GM12872 (cell line): Measurements from ENCODE around the gene PARD3.

Source experiments
- CTCF ChIP-seq: IDR thresholded peaks from 3 replicates; pipeline ENCODE4 v1.5.1; 2011; ENCODE audit warnings: low read depth, mild to moderate bottlenecking, low read length, moderate library complexity; ENCODE audit not compliant: insufficient read depth

The PARD3 gene

GRCh38 chr10:34593930-34594329 is 221.2 kb downstream of the PARD3 start:
- TF ChIP-seq CTCF, result no peak

- no peak for TF ChIP-seq CTCF
These were observed 221.7 kb downstream of the PARD3 start for GRCh38 chr10:34593374-34593890.

GRCh38 chr10:34590793-34591192 is 224.3 kb downstream of the PARD3 start:
- TF ChIP-seq CTCF, result no peak

GRCh38 chr10:34589275-34589674 is 225.8 kb downstream of the PARD3 start:
- no peak for TF ChIP-seq CTCF

GRCh38 chr10:34587680-34588019 is 227.4 kb downstream of the PARD3 start:
- TF ChIP-seq CTCF, result no peak

GRCh38 chr10:34587002-34587679 is 228.0 kb downstream of the PARD3 start:
- no peak for TF ChIP-seq CTCF

GRCh38 chr10:34585422-34586112 is 229.5 kb downstream of the PARD3 start:
- TF ChIP-seq CTCF, result no peak
